Heart right ventricle (tissue), 16 donors: ENCODE data around the gene SLCO2A1. TPM values are rescaled to one million over a fixed set of nuclear protein-coding genes. Genes with fewer than 3 reads are reported as not detected.
A peak's percentile ranks its signal among the peaks of the same experiment; 100 is the strongest.

Experiments used
- ATAC-seq, 8 donors: fragments of 200-7000 bp; cut with Tn5 transposase; one replicate each; pipeline ENCODE4 v1.9.1; 2020; ENCODE audit warnings: mild to moderate bottlenecking in 8 of 8, moderate library complexity in 8 of 8, moderate number of reproducible peaks in 1 of 8
- DNase-seq, 2 donors: peaks; one replicate each; pipeline ENCODE4 v3.0.0-alpha.2; 2020
- H3K27ac ChIP-seq, 10 donors: fragments of 200-600 bp; sonication (generic) in 2 of 10; one replicate each; pipeline versions ENCODE4 v1.5.0 to v1.8.0; 2020 to 2022; ENCODE audit warnings: mild to moderate bottlenecking in 3 of 10
- H3K27me3 ChIP-seq, 7 donors: fragments of 200-600 bp; one replicate each; pipeline ENCODE4 v1.8.0; 2021 to 2022; ENCODE audit warnings: mild to moderate bottlenecking in 2 of 7
- H3K36me3 ChIP-seq, 9 donors: fragments of 200-600 bp; sonication (generic) in 1 of 9; one replicate each; pipeline versions ENCODE4 v1.5.0 to v1.8.0; 2020 to 2022; ENCODE audit warnings: mild to moderate bottlenecking in 2 of 9
- H3K4me1 ChIP-seq, 9 donors: fragments of 200-600 bp; sonication (generic) in 1 of 9; one replicate each; pipeline versions ENCODE4 v1.5.0 to v1.8.0; 2020 to 2022; ENCODE audit warnings: mild to moderate bottlenecking in 4 of 9
- H3K4me3 ChIP-seq, 10 donors: fragments of 200-600 bp; sonication (generic) in 2 of 10; one replicate each; pipeline versions ENCODE4 v1.5.0 to v1.8.0; 2020 to 2022; ENCODE audit warnings: mild to moderate bottlenecking in 7 of 10, moderate library complexity in 2 of 10
- H3K9me3 ChIP-seq, 11 donors: fragments of 200-600 bp in 10 of 11; sonication (generic) in 2 of 11; one replicate each; pipeline versions ENCODE4 v1.5.0 to v1.8.0; 2013 to 2022; ENCODE audit warnings: mild to moderate bottlenecking in 2 of 11, control low read depth in 1 of 11, moderate library complexity in 1 of 11
- CTCF ChIP-seq, 9 donors: fragments of 200-600 bp; sonication (generic) in 2 of 9; IDR thresholded peaks; one replicate each; pipeline versions ENCODE4 v1.5.0 to v1.8.0; 2021 to 2022; ENCODE audit warnings: antibody characterized with exemption in 9 of 9, mild to moderate bottlenecking in 5 of 9, moderate library complexity in 1 of 9
- WGBS, 2 donors: extraction: QIAGEN DNeasy Blood & Tissue Kit; methylation state at CpG; one replicate each; pipeline ENCODE4 v1.1.7; 2013; ENCODE audit warnings: inconsistent platforms in 1 of 2; 5-methylcytosine and 5-hydroxymethylcytosine counted together
- intact Hi-C, 10 donors: fragments of 100-400 bp; cut with DNase I; formaldehyde crosslinking; loops; one replicate each; pipeline versions ENCODE4 v1.11.1 to v1.14.2; 2022
- polyA plus RNA-seq, 2 donors: library from polyadenylated mRNA; stranded (reverse); fragments of 200-250 nt; gene quantifications; one replicate each; pipeline ENCODE4 v1.2.3, GENCODE V29; 2013
- total RNA-seq, 10 donors: library from RNA; stranded (reverse); fragmentation: NEBNext Ultra II Directional in 3 of 10; extraction: Animal tissue kit (Norgen Biotek cat#: 25700) in 3 of 10; gene quantifications; one replicate each; pipeline versions ENCODE4 v1.2.1 to v1.2.4, GENCODE V29; 2021 to 2023
- donor health status: Arrhythmogenic right ventricular cardiomyopathy.
- donor health status: ischemic (EF 13 %, LVEDD 7.1; RV severe dilation, severe dysfunction).
- donor health status: healthy with polysubstance abuse.
- donor health status: DM: no; HTN: yes; CAD: no.
- donor health status: DM: no; HTN: no; CAD: no.
- donor health status: ischemic (EF 25% LVEDD 6.9; RV normal size, moderate dysfunction).
- donor health status: ischemic (EF 25% LVEDD 5.7; RV mildly dilated, moderate dysfunction).
- donor health status: healthy.
- donor health status: DM: yes; HTN: yes; CAD: no.
- donor health status: Ischemic cardiomyopathy.
- donor health status: ischemic (EF 35%, LVEDD 5.7; RV mildly dilated, moderate dysfunction).
- donor health status: nonischemic (EF 11% LVEDD 7.7; RV severe dilation, severe dysfunction).
- donor health status: DM: yes; HTN: yes; CAD: no.
- donor health status: PGD.
- donor health status: ischemic (EF 29% LVEDD 5.4; RV normal size, mild dysfunction).
- donor health status: nonischemic (EF 23%, LVEDD 6.1; RV moderate dilation, normal function).

Gene SLCO2A1
- total and polyA plus RNA-seq, 12 donors: 3.6 to 30.4 (median 10.0) TPM

GRCh38 chr3:134018850-134019249 is 10.9 kb downstream of the SLCO2A1 start:
- no peak overlapping the region for H3K27ac ChIP-seq
- H3K36me3 ChIP-seq: no peaks in the 10 kb centered on the region
- no peak for ATAC-seq
- H3K4me3 ChIP-seq: no peak overlapping the region
- 56 to 80% methylated on average over 1 of the region's 1 CpG for WGBS, 2 donors
- DNase-seq: no peak
- no peaks in the 10 kb centered on the region for H3K9me3 ChIP-seq
- no peaks in the 10 kb centered on the region for H3K27me3 ChIP-seq
- intact Hi-C loops: no loop called here
- no peak for TF ChIP-seq CTCF (IDR thresholded peaks at IDR 0.05)
- H3K4me1 ChIP-seq: peaks cover 0 to 13% (median 0%) of the 10 kb centered on the region in 9 donors

GRCh38 chr3:134018406-134018805 is 11.3 kb downstream of the SLCO2A1 start:
- intact Hi-C loops: no loop called here

GRCh38 chr3:134017490-134017889 is 12.2 kb downstream of the SLCO2A1 start:
- Histone ChIP-seq H3K4me1 (peaks cover 0 to 13% (median 0%) of the 10 kb centered on the region in 9 donors), H3K36me3 (no peaks in the 10 kb centered on the region), H3K9me3 (no peaks in the 10 kb centered on the region), H3K27me3 (no peaks in the 10 kb centered on the region), H3K27ac (no peak overlapping the region), H3K4me3 (no peak overlapping the region)
- 89% methylated on average over 5 of the region's 5 CpGs for WGBS, 2 donors
- no peak for TF ChIP-seq CTCF (IDR thresholded peaks at IDR 0.05)
- no peak for ATAC-seq
- no peak for DNase-seq
- intact Hi-C loops: no loop called here

More at GRCh38 chr3:134018406-134018805, 11.3 kb downstream of the SLCO2A1 start:
- Histone ChIP-seq H3K4me1 (peaks cover 0 to 13% (median 0%) of the 10 kb centered on the region in 9 donors), H3K36me3 (no peaks in the 10 kb centered on the region), H3K4me3 (no peak overlapping the region), H3K9me3 (no peaks in the 10 kb centered on the region), H3K27ac (peak overlapping the region in 1 of 10 donors; percentile 4), H3K27me3 (no peaks in the 10 kb centered on the region)
- peak in 3 of 8 donors; percentile 40 to 55 (median 52) for ATAC-seq
- TF ChIP-seq CTCF (IDR thresholded peaks at IDR 0.05): no peak
- DNase-seq: no peak
- 39 to 63% methylated on average over 3 of the region's 3 CpGs for WGBS, 2 donors

GRCh38 chr3:134014270-134014669 is 15.5 kb downstream of the SLCO2A1 start:
- H3K4me1 ChIP-seq: peaks cover 0 to 13% (median 0%) of the 10 kb centered on the region in 9 donors
- intact Hi-C loops: no loop called here
- TF ChIP-seq CTCF (IDR thresholded peaks at IDR 0.05): no peak
- no peak overlapping the region for H3K27ac ChIP-seq
- H3K36me3 ChIP-seq: no peaks in the 10 kb centered on the region
- ATAC-seq (no peak), DNase-seq (no peak)
- no peaks in the 10 kb centered on the region for H3K9me3 ChIP-seq
- H3K4me3 ChIP-seq: no peak overlapping the region
- peaks cover 0 to 4% (median 0%) of the 10 kb centered on the region in 7 donors for H3K27me3 ChIP-seq
- WGBS, 2 donors: 94 to 100% methylated on average over 2 of the region's 2 CpGs
